Ecto neural progenitor cell (in vitro differentiated cells): ENCODE measurements around the gene PXMP4.
A peak's percentile ranks its signal among the peaks of the same experiment; 100 is the strongest.

Experiments used
- DNase-seq: peaks from one replicate; pipeline ENCODE4 v3.0.0-alpha.2; 2018; ENCODE audit warnings: low spot score

Gene PXMP4

DNA sequence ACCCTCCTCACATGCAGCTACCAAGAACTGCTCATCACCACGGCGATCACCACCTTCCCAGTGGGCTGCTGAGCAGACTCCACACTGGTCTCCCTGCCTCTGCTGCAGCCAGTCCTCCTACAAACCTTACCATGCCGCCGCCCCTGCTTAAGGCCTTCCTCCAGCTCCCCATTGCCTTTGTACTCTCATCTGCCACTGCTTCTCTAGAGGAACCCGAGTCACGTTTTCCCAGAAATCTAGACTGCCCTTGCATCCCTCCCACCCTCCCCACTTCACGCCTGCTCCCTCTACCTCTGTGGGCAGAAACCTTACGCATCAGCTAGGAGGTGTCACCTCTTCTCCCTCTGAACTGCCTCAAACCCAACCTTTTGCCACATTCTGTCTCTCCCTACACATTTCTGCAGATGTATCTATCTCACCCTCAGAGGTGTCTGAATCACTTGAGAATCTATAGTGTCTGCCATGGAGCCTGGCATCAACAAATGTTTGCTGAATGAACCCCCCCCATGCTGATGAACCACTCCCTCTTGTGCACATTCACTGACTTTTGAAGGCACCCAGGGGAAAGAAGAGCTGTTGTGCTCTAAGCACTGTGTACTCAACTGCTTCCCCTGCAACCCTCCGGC, 38.3 kb downstream of the PXMP4 start:
- no peak for DNase-seq

DNA sequence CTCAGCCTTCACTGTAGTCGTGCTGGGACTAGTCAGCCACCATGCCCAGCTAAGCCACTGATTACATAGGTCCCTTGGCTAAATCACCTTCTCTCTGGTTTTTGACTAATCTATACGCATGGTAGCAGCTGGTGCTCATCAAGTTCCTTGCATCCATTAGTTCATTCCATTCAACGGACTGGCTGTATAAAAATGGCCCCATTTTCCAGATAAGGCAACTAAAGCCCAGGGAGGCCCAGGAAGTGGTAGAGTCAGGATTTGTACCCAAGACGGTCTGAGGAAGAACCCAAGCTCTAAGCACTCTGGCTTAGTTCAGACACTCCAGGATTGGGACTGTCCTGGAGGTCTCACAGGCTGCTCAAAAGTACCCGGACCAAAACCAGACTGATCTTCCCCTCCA, 38.8 kb downstream of the PXMP4 start:
- DNase-seq, result no peak

DNA sequence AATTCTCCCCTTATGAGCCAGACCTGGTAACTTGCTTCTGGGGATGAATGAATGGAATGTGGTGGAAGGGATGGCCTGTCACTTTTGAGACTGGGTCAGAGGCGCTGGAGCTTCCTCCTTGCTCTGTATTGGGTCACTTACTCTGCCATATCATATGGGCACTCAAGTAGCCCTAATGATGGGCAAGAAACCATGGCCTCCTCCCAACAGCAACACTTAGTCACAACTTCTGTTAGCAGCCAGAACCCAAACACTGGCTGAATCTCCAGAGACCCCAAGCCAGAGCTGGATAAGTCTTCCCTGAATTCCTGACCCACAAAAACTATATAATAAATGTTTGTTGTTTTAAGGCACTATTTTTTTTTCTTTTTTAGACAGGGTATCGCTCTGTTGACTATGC, 39.4 kb downstream of the PXMP4 start:
- no peak for DNase-seq

DNA sequence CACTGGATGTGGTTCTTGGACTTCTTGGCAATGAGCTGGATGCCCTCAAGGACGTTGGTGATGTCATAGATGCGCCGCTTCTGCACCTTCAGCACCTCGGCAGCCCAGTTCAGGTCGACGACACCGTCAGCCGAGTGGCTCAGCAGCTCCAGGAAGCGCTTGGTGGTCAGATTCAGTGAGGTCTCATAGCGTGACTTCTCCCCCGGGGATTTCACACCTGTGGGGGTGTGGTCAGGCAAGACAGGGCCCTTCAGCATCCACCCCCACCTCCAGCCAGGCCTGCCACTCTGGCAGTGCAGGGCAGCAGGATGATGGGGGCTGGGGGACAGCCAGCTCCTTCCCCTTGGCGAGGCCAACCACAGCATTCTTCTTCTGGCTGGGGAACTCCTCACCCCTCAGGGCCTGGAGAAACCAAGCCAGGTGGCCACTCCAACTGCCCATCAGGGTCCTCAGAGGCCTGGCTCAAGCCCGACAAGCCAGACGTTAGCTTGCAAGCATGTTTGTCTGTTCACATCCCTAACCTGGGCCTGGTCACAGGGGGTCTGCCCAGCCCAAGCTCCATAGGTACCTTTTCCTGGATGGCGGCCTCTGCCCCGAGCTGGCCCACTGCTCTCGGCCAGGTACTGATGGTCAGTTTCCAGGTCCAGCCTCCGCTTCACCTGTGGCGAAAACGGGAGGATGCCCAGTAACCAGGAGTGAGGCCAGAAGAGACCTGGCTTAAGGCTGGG, 40.2 kb downstream of the PXMP4 start:
- no peak for DNase-seq

DNA sequence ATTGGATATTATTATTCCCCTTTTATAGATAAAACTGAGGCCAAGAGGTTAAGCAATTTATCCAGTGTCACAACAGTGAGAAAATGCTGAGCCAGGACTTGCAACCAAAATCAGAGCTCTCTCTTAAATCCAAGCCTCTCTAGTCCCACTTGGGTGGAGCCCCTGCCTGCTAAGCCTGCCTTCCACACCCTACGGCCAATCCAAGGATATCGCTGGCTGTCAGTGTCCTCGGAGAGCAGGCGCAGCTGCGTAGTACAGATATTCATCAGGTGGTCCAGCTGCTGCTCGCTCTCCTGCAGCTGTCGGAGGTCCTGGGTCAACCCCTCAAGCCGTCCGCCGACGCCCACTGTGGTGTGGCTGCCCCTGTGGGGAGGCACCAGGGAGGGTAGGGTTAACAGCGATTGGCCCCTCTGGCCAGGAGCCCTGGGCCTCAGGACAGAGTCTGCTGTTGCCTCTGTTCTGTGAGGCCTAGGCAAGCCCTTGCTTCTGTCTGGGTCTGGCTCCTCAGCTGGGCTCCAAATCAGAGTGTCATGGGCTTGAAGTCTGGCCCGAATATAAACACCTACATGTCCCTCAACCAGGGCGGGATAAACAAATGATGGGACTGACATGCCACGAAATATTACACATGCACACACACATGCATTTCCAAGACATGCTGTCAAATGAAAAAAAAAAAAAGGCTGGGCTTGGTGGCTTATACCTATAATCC, 42.0 kb downstream of the PXMP4 start:
- no peak for DNase-seq

DNA sequence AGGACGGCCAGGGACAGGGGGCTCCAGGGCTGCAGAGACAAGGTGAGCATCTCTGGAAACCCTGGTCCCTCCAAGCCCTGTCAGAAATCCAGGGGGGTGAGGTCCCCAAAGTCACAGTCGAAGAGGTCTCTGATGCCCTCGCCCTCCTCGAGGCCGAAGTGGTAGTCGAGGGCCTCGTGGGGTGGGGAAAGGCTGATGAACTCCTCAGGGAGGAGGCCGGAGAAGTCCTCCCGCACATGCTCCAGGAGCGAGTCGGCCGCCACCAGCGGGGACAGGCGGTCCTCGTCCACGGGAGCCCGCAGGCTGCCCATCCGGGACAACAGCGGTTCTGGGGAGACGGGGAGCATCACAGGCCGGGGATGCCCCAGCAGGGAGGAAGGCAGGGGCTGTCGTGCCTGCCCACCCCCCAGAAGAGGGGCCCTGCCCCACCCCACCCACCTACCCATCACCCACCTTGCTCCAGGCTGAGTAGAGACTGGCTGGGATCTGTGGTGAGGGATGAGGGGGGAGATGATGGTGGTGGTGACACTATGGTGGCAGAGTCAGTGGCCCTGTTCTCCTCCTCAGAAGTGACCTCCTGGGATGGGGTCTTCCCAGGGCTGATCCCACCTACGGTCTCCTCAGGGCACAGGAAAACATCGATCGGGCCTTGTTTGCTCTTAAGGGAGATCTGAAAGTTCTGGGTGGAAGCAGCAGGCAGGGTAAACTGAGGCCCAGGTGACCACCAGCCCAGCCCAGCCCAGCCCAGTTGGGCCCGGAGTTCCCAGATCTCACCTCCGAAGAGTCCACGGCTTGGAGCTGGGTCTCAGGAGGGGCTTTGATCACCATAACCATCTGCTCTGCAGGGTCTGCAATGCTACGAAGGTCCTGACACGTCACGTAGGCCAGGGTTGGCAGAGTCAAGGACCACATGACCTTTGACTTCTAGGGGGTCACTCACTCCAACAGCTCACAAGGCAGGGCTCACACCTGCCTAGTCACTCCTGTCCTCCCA, 43.2 kb downstream of the PXMP4 start:
- DNase-seq, result no peak

DNA sequence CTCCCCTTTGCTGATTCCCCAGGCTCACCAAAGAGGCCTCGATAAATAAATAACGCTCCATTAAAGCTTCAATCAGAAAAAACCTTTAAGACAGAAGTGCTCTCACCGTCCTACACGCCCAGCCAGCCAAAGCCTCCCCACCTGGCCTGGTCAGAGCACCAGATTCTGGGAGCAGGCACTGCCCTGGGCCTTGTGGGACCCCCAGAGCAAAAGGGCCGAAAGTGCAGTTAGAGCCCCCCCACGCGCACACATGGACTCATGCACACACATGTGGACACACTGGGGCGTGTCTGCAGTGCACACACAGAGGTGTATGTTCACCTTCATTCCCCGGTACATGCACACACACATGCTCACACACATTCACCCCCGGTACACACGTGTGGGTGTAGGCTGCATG, 44.0 kb downstream of the PXMP4 start:
- no peak for DNase-seq

DNA sequence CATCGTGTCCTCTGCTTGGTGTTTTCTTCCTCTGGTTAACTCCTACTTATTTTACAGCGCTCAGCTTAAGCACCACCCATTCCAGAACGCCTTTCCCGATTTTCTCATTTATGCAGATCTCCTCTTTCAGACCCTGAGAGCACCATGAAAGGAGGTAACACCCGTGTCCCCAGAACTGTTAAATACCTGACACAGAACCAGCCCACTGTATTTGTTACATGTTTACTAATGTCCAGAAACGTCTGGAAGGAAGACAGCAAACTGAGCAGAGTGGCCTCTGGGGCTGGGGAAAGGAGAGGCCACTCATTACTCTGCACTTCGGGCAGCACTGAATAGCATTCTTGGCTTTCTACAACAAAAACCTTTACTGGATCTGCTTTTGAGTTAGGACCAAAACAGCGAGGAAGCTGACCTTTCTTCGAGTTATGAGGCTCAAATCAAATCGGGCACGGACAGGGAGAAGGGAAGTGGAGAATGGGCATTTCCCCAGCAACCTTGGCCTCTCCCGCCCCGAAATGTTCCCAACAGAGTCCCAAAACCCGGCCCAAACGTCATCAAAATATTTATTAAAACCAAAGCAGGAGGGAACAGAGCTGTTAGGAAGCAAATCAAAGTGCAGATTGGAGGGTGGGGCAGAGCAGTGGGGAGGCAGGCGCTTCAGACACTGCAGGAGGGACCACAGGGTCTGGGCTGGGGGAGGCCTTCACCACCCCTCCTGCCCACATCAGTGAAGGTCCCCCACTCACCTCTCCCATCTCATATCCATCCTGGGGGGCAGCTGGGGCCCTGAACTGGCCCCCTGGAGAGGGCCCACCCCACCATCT, 44.8 kb downstream of the PXMP4 start:
- no peak for DNase-seq

DNA sequence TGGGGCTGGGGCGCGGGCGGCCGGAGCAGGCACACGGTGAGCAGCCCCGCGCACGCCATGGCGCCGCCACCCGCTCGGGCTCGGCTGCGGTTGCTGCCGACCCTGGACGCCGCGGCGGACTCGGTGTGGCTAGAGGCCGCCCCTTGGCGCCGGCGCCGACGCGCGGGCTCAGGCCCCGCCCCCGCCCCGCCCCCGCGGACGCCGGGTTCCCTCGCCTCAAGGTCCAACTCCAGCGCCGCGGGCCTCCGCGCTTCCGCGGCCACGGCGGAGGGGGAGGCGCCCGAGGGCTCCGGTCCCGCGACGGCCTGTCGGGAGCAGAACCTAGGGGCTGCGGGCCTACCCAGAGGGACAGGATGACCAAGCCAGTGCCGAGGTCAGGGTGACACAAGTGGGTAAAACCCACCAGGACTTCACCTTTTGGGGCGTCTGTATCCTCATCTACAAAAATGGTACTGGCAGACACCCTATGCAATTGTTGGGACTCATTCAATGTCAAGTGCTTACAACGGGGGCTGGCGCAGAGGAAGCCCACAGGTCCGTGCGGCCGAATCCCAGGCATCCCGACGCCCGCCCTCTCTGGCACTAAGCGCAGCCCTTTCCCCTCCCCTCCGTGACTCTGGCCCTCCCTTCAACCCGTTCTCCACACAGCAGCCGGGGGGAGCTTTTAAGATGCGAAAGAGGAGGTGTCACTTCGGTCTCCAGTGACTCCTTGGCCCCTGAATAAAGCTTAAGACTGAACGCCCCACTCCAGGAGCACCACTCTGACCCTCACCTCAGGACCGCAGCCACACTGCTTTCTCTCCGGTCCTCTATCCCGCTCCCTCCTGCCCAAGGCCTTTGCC, 45.6 kb downstream of the PXMP4 start, which contains the start of gene NECAB3:
Gene NECAB3 (minus strand): TSS at position 135 of the 842 bp plus-strand sequence. CDS start 76 bp downstream, at position 59.
- DNase-seq, result peak; percentile 88

DNA sequence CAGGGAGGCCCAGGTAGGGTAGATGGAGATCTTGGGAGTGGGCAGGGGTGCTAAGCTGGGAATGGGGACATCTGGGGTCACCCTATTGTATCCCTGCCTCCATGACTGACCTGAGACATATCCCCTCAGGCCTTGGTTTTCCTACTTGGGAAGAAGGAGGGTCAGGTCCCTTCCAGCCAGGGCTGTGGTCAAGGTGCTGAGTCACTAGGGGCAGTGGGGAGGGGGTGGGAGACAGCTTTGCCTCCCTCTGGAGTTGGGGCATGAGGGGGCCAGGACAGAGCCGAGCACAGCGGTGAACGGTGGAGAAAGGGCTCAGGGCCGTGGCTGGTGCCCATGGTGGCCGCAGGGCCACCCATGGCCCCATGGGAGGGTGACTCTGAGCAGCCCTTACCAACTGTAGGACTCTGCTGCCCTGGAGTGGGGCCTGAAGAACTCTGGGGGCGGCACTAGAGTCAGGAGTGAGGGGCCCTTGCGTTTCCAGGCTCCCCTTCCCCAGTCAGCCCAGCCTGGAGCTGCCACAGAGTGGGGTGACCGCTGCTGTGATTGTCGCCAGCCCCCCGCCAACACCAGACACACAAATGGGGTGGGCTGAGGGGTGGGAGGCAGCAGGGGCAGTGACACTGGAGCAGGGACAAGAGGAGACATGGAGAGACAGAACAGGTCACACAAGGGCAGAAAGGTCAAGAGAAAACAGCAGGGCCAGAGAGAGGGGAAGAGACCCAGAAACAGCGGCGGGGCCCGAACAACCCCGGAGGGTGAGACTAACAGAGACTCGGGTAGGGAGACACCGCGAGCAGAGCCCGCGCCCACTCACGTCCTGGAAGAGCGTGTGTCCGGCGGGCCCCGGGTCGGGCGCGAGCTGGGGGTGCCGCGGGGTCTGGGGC, 46.5 kb downstream of the PXMP4 start:
- DNase-seq, result no peak

DNA sequence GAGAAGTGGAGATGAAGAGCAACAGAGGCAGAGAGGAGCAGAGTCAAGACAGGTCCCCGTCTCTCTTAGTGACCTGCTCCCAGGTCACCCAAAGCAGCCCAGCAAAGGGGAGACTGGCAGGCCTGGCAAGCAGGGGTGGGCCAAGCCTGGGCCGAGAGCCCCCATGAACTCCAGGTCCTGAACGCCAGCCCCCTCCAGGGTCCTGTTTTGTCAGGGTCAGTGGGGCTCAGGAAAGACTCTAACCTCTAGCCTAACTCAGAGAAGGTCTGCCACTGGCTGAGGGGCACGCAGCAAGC, 47.0 kb downstream of the PXMP4 start:
- DNase-seq, result no peak

DNA sequence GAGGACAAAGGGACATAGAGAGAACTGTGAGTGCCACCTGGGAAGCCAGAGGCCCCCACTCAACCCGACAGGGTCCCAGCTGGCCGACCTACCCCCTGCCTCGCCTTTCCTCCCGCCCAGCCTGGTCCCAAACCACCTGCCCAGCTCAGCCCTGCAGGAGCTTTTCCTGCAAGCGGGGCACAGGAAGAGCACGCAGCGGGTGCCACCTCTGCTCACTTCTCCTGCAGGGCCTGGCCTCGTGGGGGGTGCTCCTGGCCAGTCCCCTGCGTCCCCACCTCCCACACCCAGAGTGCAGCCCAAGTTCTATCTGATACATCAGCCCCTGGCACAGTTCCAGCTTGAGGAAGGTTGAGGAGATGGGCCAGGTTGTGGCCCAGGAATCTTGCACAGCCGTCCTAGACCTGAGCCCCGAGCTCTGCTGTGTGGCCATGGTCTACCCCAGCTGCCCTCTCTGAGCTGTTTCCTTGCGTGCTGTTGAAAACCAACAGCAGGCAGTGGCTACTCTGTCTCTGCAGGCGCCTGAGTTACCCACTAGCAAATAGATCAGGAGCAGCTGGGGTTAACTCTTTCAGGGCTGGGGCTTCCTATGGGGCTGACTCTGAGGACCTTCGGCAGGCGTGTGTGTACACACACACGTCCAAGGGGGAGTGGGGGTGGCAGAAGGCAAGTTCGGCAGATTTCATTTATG, 47.5 kb downstream of the PXMP4 start:
- no peak for DNase-seq

DNA sequence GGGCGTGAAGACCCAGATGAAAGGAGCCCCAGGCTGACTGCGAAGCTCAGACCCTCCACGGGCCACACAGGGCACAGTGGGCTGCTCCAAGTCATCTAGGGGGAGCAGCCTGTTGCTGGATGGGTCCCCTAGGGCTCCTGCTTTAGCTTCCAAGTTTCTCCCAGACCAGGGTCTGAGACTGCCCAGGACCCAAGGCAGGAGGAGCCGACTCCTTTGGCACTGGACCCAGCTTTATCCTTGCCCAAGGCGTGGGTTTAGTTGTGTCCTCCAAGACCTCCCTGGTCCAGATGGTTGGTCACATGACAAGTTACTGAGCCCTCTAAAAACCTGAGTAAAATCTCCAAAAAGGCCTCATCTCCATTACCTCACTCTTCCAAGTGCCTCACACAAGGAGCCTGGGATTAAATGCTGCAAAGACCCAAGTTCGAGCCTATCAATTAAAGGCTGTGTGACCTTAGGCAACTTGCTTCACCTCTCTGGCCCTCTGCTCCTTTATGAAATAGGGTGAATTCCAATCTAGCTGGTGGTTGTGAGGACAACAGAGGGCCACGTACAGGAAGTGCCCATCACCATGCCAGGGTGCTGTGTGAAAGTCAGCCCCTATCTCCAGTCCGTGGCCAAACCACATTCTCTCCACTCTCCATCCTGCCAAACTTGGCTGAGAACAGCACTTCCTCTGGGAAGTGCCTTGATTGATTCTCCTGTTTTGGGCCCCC, 48.4 kb downstream of the PXMP4 start:
- DNase-seq, result no peak

DNA sequence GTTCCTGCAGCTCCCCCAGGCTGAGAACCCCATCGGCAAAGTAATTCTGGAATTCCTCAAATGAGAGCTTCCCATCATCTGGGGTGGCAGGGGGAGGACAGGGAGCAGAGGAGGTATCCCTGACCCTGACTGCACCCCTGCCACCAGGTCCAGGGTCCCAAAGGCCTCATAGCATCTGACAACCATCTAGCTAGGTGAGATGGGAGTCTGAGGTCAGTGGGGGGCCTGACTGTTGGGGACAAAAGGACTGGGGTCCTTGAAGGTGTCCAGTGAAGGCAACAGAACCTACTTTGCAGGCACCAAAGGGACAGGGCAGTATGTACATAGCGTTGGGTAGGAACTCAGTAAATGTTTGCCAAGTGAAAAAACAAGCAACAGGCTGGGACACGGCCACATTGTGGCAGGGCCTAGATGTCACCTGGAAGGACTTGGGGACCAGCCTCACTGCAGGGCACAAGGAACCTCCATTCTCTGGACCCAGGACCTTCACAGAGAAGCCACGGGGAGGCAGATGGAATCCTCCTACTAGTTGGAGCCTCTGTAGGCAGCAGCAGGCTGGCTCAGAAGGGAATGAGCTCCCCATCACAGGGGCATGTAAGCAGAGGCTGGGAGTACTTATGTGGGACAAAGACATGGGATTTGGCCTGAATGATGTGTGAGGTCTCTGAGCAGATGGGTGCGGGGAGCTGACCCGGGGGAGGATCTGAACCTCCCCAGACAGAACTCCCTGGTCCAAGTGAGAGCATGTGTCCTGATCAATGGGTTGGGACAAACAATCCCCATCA, 49.2 kb downstream of the PXMP4 start:
- DNase-seq, result no peak

DNA sequence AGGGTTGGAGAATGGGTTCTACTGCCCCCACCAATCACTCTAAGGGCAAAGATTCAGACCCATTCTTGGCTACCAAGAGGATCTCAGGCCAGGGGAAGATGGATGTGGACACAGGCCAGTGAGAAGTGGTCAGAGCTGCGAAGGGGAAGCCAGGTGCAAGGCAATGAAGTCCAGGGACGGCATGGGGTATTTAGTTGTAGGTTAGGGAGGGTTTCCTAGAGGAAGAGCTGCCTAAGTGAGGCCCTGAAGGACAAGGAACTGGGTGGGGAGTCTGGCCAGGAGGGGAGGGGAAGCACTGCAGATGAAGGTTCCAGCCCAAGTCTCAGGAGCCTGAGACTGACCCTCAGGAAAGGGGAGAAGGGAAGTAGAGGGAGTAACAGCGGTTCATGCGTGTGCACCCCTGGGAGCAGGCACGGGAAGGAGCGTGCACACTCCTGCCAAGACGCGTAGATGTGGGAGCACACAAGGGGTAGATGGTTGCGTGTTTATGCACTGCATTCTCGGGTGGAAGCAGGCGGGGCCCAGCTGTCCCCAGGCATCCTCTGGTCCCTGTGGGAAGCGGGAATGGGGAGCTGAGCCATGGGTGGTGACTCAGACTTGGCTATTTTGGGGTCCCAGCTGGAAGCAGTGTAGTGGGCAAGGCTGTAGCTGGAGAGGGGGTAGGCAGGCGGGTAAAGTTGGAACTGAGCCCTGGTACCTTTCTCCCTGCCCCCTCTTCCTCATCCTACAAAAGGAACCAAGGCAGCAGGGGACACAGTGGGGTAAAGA, 50.1 kb downstream of the PXMP4 start:
- DNase-seq, result no peak

DNA sequence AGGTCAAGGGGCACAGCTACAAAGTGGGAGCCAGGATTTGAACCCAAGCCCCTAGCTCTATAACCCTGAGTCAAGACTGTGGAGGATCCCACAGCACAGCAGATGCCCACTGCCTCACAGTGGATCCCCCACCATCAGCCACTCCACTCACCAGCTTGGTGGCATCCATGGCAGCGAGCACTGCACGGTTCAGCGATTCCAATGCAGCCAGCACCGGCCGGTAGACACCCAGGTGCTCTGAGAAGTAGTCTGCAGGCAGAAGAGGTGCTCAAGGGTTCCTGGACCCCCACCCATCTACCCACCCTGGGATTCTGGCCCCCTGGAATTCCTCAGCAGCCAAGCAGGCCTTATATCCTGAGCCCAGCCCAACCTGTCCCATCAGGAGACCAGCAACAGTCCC, 50.9 kb downstream of the PXMP4 start:
- no peak for DNase-seq
